Cardiac fibroblast (primary cell): ENCODE results near the gene DHX35.

Experiments
- DNase-seq, 2 donors: peaks; one replicate each; pipeline versions ENCODE4 v3.0.0 to v3.0.0-alpha.2; 2010; ENCODE audit warnings: low read depth in 2 of 2
- H3K4me3 ChIP-seq, 2 donors: replicated peaks in 1 of 2; 1 replicate in 1 of 2; 2 replicates in 1 of 2; pipeline ENCODE4 v1.5.1; 2011; ENCODE audit warnings: low read depth in 2 of 2, low read length in 2 of 2, mild to moderate bottlenecking in 2 of 2, moderate library complexity in 1 of 2
- TF ChIP-seq, protein P1 (sequence below): IDR thresholded peaks from one replicate; pipeline ENCODE4 v1.5.1; 2011; ENCODE audit warnings: low read depth, mild to moderate bottlenecking, low read length, inconsistent platforms

The DHX35 gene

DNA sequence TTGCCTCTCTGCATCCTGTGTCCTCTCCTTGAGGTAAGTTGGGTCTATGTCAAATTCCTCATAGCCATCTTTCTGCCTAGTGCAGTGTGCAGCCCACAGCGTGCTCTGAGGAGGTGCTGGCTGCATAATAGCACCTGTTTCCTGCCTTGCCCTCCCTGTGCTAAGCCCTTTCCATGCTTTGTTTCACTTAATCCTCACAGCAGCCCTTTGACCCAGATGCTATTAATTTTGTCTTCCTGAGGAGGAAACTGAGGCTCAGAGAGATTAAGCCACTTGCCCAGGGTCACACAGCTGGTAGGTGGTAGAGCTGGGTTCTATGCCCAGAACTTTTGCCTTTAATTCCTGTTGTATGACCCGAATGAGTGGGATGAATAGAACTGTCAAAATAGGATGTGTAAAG is 22.5 kb upstream of the DHX35 start:
- no peak for DNase-seq
- no peak overlapping the region for H3K4me3 ChIP-seq
- TF ChIP-seq, protein P1, sequence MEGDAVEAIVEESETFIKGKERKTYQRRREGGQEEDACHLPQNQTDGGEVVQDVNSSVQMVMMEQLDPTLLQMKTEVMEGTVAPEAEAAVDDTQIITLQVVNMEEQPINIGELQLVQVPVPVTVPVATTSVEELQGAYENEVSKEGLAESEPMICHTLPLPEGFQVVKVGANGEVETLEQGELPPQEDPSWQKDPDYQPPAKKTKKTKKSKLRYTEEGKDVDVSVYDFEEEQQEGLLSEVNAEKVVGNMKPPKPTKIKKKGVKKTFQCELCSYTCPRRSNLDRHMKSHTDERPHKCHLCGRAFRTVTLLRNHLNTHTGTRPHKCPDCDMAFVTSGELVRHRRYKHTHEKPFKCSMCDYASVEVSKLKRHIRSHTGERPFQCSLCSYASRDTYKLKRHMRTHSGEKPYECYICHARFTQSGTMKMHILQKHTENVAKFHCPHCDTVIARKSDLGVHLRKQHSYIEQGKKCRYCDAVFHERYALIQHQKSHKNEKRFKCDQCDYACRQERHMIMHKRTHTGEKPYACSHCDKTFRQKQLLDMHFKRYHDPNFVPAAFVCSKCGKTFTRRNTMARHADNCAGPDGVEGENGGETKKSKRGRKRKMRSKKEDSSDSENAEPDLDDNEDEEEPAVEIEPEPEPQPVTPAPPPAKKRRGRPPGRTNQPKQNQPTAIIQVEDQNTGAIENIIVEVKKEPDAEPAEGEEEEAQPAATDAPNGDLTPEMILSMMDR = no peak

DNA sequence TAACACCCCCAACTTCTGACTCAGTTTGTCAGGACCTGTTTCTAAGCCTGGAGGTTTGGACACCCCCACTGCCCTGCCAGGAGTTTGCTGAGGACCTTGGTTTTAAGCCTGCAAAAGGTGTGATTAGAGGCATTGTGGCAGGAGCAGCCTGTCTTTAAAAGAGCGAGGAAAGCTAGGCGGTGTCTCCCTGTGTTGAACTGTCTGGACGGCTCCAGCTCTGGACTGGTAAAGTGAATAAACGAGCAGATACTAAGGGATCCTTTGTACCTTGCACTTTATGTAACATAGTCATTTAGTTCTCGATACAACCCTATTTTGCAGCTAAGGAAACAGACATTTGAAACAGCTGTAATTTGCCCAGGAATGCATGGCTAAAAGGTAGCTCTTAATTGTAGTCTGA is 21.5 kb upstream of the DHX35 start:
- H3K4me3 ChIP-seq = no peak overlapping the region
- no peak for DNase-seq
- TF ChIP-seq, protein P1 = no peak

DNA sequence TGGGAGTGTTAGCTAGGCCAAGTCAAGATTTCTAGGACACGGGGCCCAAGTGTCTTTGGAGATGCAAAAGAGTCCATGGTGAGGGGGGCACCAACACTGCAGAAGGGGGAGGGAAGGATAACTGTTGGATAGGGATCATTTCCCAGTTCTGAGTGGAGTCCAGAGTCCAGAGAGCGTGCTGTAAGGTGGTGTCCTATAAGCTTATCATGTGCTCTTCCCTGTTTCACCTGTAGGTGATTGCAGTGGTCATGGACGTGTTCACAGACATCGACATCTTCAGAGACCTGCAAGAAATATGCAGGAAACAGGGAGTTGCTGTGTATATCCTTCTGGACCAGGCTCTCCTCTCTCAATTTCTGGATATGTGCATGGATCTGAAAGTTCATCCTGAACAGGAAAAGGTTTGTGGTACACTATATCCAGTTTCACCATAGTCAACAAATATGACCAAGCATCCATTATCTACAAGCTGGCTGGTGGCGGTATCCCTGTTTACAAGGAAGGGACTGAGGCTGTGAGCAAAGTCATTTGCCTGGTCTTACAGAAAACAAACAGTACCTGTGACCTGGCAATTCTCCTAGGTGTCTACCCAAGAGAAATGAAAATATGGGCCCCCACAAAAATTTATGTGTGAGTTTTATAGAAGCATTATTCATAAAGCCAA is 20.3 kb upstream of the DHX35 start:
- H3K4me3 ChIP-seq = no peak overlapping the region
- DNase-seq = no peak
- TF ChIP-seq, protein P1 = no peak

DNA sequence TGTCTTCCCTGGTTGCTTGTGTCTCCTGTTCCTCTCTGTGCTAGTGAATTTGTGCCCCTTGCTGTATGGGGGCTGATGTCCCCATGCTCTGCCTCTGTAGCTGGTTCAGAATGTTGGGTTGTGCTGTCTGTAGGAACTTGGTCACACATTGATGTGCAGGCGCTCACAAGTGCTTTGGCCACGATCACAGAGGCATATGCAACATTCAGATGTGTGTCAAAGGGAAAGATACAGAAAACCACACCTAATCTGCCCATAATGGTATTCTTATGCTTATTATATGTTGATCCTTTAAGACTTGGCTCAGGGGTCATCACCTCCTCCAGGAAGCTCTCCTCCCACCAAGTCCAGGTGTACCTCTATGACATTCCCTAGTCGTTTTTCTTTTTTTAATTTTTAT is 17.1 kb upstream of the DHX35 start:
- TF ChIP-seq, protein P1 = no peak
- H3K4me3 ChIP-seq = no peak overlapping the region
- no peak for DNase-seq

DNA sequence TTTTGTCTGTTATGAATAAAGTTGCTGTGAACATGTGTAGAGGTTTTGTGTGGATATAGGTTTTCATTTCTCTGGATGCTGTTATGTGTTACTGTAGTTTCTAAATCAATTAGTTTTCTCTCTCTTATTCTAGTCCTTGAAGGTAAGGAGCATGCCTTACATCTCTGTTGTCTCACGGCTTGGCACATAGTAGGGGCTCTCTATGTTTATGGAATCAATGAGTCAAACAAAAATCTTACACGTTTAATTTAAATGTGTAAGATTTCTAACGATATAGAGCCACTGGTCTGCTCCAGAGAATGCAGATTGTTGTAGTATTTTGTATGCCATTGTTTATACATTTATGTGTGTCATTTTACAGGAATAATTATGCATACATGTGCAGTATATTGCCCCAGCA is 15.3 kb upstream of the DHX35 start:
- DNase-seq = no peak
- TF ChIP-seq, protein P1 = no peak
- H3K4me3 ChIP-seq = no peak overlapping the region

DNA sequence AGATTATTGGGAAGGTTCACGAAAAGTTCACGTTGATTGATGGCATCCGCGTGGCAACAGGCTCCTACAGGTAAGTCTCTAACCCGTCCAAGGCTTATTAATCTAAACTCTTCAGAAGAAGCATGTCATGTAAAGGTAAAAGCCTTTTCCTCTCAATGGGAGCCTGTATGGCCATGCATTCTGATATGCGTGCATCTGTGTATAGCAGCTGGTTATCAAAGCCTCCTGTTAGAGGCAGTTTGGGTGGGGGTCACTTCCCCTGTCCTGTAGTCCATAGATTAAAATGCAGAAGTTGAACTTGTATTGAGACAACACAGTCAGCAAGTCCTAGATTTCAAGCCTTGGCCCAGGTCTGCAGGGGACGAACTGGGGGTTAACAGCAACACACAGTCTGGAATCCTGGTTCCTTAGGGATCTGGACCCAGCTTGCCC is 14.2 kb upstream of the DHX35 start:
- TF ChIP-seq, protein P1 = no peak
- H3K4me3 ChIP-seq = no peak overlapping the region
- no peak for DNase-seq

DNA sequence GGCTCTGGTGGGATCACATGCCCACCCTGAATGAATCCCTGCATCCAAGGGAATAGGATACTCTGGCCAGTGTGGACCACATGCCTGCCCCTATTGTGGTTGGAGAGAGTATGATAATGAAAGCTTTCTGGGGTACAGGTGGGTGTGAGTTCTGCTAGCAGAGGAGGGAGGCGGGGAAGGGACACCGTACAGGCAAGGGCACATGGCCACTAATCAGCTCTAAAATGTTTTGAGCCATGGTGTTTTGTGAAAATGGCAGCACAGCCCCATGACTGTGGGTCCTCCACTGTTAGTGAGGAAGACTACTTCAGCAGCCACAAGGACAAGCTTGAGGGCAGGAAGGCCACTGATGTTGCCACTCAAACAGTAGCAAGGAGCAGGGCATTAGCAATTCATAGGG is 11.9 kb upstream of the DHX35 start:
- DNase-seq = no peak
- no peak overlapping the region for H3K4me3 ChIP-seq
- TF ChIP-seq, protein P1 = no peak
